NCI-H187 treated with DMSO at 0.1 percent for 48 hours (cell line): Measurements from ENCODE around the gene MAGI2.
"Not testable (repeated sequence)": the region's sequence is repeated elsewhere in the genome, so short reads cannot be mapped to it uniquely, and the experiment has no call there.

Source experiments
- DNase-seq: peaks from one replicate; lab custom pipeline; 2025; lab: John Stamatoyannopoulos, UW

Gene MAGI2

GRCh38 chr7:78558566-78558965 lies 894.9 kb downstream of the MAGI2 start:
- DNase-seq = no peak

GRCh38 chr7:78543976-78544375 lies 909.5 kb downstream of the MAGI2 start:
- DNase-seq = no peak

DNA sequence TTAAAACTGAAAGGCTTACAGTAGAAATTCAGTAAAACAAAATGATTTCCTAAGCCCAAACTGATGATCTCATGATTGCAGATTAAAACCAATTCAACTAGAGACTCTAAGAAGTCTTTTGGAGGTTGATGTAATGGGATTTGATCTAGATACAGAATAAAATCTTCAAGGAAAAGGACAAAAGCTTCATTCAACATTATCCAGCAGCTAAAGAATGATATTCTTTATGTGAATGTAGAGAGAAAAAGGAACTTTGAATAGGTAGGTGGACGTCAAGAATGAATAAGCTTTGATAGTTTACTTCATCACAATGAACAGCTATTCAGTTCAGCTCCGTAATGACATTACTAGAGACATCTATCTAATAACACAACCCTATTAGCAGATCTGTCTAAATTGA lies 910.5 kb downstream of the MAGI2 start:
- DNase-seq = no peak

GRCh38 chr7:78542541-78542940 lies 910.9 kb downstream of the MAGI2 start:
- no peak for DNase-seq

GRCh38 chr7:78539825-78540224 lies 913.6 kb downstream of the MAGI2 start:
- DNase-seq = no peak

GRCh38 chr7:78535655-78536054 lies 917.8 kb downstream of the MAGI2 start:
- no peak for DNase-seq

GRCh38 chr7:78530351-78530750 lies 923.1 kb downstream of the MAGI2 start:
- peak; percentile 33 for DNase-seq

DNA sequence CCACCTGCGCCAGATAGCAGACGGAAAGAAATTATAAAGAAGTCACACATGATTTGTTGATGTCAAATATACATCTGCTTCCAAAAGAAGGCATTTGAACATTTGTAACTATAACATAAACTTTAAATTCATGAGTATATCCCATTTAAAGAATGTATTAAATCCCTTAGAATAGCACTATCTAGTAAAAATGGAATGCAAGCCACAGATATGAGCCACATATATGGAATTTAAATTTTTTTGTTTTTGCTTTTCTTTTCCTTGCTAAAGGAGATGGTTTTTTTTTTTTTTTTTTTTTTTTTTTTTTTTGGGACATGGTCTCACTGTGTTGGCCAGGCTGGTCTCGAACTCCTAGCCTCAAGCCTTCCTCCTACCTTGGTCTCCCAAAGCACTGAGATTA lies 924.1 kb downstream of the MAGI2 start:
- no peak for DNase-seq

DNA sequence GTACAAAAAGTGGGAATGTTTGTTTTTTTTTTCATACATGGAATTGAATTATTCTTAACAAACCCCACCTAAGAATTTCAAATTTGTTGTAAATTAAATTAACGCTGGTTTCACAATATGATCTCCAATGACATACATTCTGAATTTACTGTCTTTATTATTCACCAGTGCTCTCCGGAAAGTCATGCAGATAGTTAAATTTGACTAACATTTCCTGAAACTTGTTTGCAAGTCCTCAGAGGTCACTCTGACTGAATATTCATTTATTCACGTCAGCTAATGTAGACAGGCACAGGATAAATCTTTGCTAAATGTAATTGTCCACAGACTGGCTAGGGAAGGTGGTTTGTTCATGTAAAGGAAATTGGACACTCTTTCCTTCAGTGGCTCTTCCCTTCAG lies 924.5 kb downstream of the MAGI2 start:
- DNase-seq = no peak

DNA sequence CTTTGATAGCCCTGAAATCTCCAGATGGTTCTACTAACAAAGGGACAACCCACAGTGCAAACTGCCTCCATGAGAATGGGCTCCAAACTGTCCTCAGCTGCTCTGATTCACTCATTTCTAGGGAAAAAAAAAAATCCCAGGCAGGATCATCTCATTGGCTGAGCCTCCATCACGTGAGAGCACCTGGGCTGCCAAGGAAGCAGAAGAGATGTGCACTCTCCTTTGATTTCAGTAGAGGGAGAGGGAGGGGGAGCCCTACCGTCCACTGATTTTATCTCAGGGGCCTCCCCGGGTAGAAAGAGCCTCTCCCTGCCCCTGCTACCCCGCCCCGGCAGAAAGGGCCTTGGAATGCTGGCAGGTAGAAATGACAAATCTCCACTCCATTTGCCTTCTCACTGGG lies 929.5 kb downstream of the MAGI2 start:
- DNase-seq = no peak

GRCh38 chr7:78521961-78522360 lies 931.5 kb downstream of the MAGI2 start:
- no peak for DNase-seq

- no peak for DNase-seq
These were observed 937.0 kb downstream of the MAGI2 start for GRCh38 chr7:78516450-78516849.

- no peak for DNase-seq
These were observed 938.8 kb downstream of the MAGI2 start for GRCh38 chr7:78514634-78515033.

DNA sequence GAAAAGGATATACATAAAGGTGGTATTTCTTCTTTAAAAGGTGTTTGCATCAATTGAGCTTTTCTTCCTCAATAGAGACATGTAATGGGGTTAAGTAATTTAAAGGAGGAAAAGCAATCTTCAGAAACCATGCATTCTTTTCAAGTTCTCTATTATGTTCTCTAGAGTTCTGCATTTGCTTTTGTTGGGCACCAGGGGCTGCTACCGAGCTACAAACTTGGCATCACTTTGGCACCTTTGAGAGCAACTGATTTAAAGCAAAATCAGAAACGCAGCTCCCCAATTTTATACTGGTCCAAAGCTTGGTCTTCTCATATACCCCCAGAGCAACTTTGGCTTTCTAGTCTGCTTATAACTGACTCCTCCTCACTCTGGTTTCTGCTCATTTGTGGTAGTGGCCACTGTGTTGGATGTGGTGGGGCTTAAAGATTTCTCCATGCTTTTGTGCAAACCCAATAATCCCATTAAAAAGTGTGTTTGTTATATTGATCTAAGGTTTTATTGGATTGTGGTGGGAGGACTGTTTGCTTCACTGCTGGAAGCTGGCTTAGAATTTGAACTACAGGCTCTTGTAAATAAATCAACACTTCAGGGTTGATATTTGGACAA lies 942.8 kb downstream of the MAGI2 start:
- peak; percentile 44 for DNase-seq

DNA sequence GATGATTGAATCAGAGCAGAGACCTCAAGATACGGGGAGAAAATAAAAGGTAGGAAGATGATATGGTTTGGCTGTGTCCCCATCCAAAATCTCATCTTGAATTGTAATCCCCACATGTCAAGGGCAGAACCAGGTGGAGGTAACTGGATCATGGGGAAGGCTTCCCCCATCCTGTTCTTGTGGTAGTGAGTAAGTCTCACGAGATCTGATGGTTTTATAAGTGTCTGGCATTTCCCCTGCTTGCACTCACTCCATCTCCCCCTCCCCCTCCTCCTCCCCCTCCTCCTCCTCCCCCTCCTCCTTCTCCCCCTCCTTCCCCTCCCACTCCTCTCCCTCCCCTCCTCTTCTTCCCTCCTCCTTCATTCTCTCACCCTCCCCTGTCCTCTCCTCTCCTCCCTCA lies 950.2 kb downstream of the MAGI2 start:
- not testable (repeated sequence) for DNase-seq

GRCh38 chr7:78501064-78501463 lies 952.4 kb downstream of the MAGI2 start:
- DNase-seq = no peak

DNA sequence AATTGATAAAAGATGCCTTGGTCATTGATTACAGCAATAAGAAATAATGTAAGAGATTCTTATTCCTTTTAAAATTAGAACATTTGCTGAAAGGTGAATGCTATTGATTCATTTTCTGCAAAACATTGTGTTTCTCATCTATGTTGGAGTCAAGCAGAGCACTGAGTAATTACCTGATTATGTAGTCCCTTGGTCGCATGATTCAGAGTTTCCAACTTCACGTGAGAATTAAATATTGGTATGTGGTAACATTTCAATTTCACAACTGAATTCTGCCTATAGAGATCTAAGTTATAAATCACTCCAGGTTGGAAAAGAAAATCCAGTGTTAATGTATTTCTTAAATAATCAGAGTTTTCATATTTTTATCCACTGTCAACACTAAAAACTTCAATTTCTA lies 953.5 kb downstream of the MAGI2 start:
- DNase-seq = no peak

- no peak for DNase-seq
These were observed 954.2 kb downstream of the MAGI2 start for GRCh38 chr7:78499283-78499682.

DNA sequence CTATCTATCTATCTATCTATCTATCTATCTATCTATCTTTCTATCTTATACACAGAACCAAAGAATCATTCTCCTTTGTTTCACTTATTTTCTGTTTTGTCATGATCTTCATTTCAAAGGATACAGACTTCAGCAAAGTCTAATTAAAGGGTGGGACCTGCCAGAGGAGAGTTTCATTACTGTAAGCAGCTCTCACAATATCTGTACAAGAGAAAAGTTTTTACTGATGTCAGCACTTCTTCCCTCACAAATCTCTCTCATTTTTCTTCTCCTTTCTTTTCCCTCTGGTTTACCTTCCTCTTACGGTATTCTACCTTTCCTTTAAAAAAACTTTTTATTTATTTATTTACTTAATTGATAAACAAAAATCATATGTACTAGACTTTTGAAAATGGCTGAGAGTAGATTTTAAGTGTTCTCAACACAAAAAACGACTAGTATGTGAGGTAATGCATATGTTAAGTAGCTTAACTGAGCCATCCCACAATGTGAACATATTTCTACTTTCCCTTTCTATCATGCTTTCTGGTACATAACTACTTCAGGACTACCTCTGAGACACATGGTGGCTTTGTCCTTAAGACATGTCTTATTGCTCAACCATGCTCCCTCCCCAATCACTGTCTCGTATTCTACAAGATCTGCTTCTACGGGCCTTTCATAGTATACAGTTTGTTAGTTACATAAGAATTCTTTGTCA lies 955.6 kb downstream of the MAGI2 start:
- DNase-seq = no peak

- DNase-seq = no peak
These were observed 957.3 kb downstream of the MAGI2 start for GRCh38 chr7:78496096-78496630.

GRCh38 chr7:78493401-78493800 lies 960.1 kb downstream of the MAGI2 start:
- no peak for DNase-seq

DNA sequence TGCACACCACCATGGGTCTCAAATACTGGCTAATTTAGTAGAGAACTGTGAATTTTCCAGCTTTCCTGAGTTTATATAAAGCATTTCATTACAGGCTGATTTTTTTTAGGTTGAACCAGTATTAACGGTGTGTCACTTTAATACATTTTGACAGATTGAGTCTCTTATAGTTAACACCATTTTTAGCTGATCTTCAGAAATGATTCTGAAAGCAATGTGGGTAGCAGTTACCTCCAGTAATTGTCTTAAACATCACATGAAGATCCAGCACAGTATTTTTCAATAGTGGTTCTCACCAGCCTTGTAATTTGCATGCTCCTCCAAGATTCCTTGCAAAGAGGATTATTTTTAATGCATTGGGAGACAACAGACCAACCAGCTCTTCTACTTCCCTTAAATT lies 961.3 kb downstream of the MAGI2 start:
- no peak for DNase-seq

DNA sequence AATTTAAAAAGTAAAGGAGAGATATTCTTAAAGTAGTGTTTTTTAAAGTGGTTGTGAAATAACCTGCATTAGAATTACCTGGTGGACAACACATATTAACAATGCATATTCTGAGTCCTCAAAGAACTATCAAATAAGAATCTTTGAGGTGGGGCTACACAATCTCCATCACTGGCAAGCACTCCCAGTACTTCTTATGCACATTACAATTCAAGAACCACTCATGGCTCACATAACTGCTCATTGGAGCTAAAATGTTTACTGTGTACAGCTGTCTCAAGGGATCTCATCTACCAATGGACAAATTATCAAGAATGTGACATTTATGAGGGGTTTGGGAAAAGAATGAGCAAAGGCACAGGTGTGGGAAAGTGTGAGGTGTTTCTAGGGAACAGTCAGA lies 962.9 kb downstream of the MAGI2 start:
- DNase-seq = peak; percentile 92
